SK-N-SH (cell line): ENCODE data around the gene CDH23. TPM values are rescaled to one million over a fixed set of nuclear protein-coding genes. Genes with fewer than 3 reads are reported as not detected.

ENCODE experiments used
- CTCF ChIA-PET: fragments of 300-600, 350-600 bp; formaldehyde crosslinking; extraction: SDS; loops from one replicate; lab custom pipeline; 2021; lab: Yijun Ruan, JAX
- POLR2A ChIA-PET: fragments of 350-600 bp; sonication (Branson Sonifier 250); formaldehyde crosslinking; extraction: SDS; loops from one replicate; lab custom pipeline; 2020; ENCODE audit warnings: antibody characterized with exemption, inconsistent platforms; lab: Yijun Ruan, JAX
- DNase-seq: peaks from one replicate; pipeline ENCODE4 v3.0.0; 2012
- H2AFZ ChIP-seq: fragments of 200-600 bp; sonication (generic); 2 replicates; pipeline ENCODE4 v1.8.1; 2016; ENCODE audit warnings: antibody characterized with exemption, mild to moderate bottlenecking, low read depth
- H3F3A ChIP-seq: fragments of 200-600 bp; sonication (generic); replicated peaks from 2 replicates; pipeline ENCODE3; 2016; ENCODE audit warnings: antibody characterized with exemption, mild to moderate bottlenecking; ENCODE audit not compliant: insufficient read depth
- H3K27ac ChIP-seq, 2 experiments: fragments of 200-500 bp in 1 of 2; fragments of 200-600 bp in 1 of 2; sonication (Bioruptor generic) in 1 of 2; sonication (generic), shearing (Covaris generic) in 1 of 2; 2 replicates each; pipeline versions ENCODE4 v1.5.1 to v1.6.1; 2014 to 2016; ENCODE audit warnings: low read depth in 2 of 2, inconsistent platforms in 1 of 2, low read length in 1 of 2, mild to moderate bottlenecking in 1 of 2, mixed read lengths in 1 of 2
- H3K27me3 ChIP-seq: fragments of 200-600 bp; sonication (generic), shearing (Covaris generic); 2 replicates; pipeline ENCODE4 v1.6.1; 2016; ENCODE audit warnings: mixed run types; ENCODE audit not compliant: insufficient read depth
- H3K36me3 ChIP-seq, 2 experiments: fragments of 200-500 bp in 1 of 2; fragments of 200-600 bp in 1 of 2; sonication (Bioruptor generic) in 1 of 2; sonication (generic) in 1 of 2; replicated peaks in 1 of 2; 2 replicates each; pipeline versions ENCODE3 to v1.5.1; 2014 to 2016; ENCODE audit warnings: low read length in 1 of 2, mild to moderate bottlenecking in 1 of 2; ENCODE audit not compliant: insufficient read depth in 2 of 2, control insufficient read depth in 1 of 2
- H3K4me1 ChIP-seq, 2 experiments: fragments of 200-500 bp in 1 of 2; fragments of 200-600 bp in 1 of 2; sonication (Bioruptor generic) in 1 of 2; sonication (generic), shearing (Covaris generic) in 1 of 2; 2 replicates each; pipeline versions ENCODE4 v1.5.1 to v1.6.1; 2014 to 2016; ENCODE audit warnings: low read depth in 1 of 2, low read length in 1 of 2, mixed run types in 1 of 2; ENCODE audit not compliant: insufficient read depth in 2 of 2, control insufficient read depth in 1 of 2
- H3K4me2 ChIP-seq: fragments of 200-600 bp; sonication (generic), shearing (Covaris generic); 2 replicates; pipeline ENCODE4 v1.6.1; 2017; ENCODE audit warnings: mixed run types
- H3K4me3 ChIP-seq, 2 experiments: fragments of 200-500 bp in 1 of 2; fragments of 200-600 bp in 1 of 2; sonication (Bioruptor generic) in 1 of 2; sonication (generic), shearing (Covaris generic) in 1 of 2; 2 replicates each; pipeline versions ENCODE4 v1.5.1 to v1.8.1; 2014 to 2016; ENCODE audit warnings: low read depth in 2 of 2, inconsistent platforms in 1 of 2, low read length in 1 of 2, mild to moderate bottlenecking in 1 of 2, mixed read lengths in 1 of 2, moderate library complexity in 1 of 2
- H3K79me2 ChIP-seq: fragments of 200-600 bp; sonication (generic); 2 replicates; pipeline ENCODE4 v1.8.1; 2017; ENCODE audit warnings: mild to moderate bottlenecking; ENCODE audit not compliant: insufficient read depth
- H3K9ac ChIP-seq: fragments of 200-600 bp; sonication (generic); 2 replicates; pipeline ENCODE4 v1.6.1; 2017; ENCODE audit warnings: mixed run types
- H3K9me2 ChIP-seq: fragments of 200-600 bp; sonication (generic); 2 replicates; pipeline ENCODE4 v1.6.1; 2017; ENCODE audit warnings: mixed run types
- H3K9me3 ChIP-seq: fragments of 200-600 bp; sonication (generic); 2 replicates; pipeline ENCODE4 v1.6.1; 2017; ENCODE audit warnings: mixed run types, mild to moderate bottlenecking, moderate library complexity
- H4K20me1 ChIP-seq: fragments of 200-600 bp; sonication (generic); 2 replicates; pipeline ENCODE4 v1.6.1; 2017; ENCODE audit warnings: mild to moderate bottlenecking, mixed run types; ENCODE audit not compliant: insufficient read depth
- EP300 ChIP-seq, 2 experiments: IDR thresholded peaks; 2 replicates each; pipeline versions ENCODE4 v1.4.0 to v1.6.1; 2012; ENCODE audit warnings: borderline replicate concordance in 1 of 2, low read depth in 1 of 2, low read length in 1 of 2
- FOXM1 ChIP-seq: IDR thresholded peaks from 2 replicates; pipeline ENCODE4 v1.4.0; 2012; ENCODE audit warnings: low read depth, mild to moderate bottlenecking
- MEF2A ChIP-seq: IDR thresholded peaks from 2 replicates; pipeline ENCODE4 v1.4.0; 2012; ENCODE audit warnings: low read depth, borderline replicate concordance
- NRF1 ChIP-seq: IDR thresholded peaks from 2 replicates; pipeline ENCODE4 v1.6.1; 2012; ENCODE audit warnings: low read depth, mild to moderate bottlenecking, low read length
- RAD21 ChIP-seq: IDR thresholded peaks from 2 replicates; pipeline ENCODE4 v1.6.1; 2012; ENCODE audit warnings: mild to moderate bottlenecking, low read length
- RCOR1 ChIP-seq: fragments of 150-350 bp; IDR thresholded peaks from 2 replicates; pipeline ENCODE4 v1.6.1; 2017; ENCODE audit warnings: antibody characterized with exemption, low read length
- RFX5 ChIP-seq: IDR thresholded peaks from 2 replicates; pipeline ENCODE4 v1.6.1; 2012; ENCODE audit warnings: mild to moderate bottlenecking, improper control_type of control experiment, low read length
- RXRA ChIP-seq: IDR thresholded peaks from 2 replicates; pipeline ENCODE4 v1.4.0; 2012; ENCODE audit warnings: low read depth, mild to moderate bottlenecking, borderline replicate concordance
- SMC3 ChIP-seq: IDR thresholded peaks from 2 replicates; pipeline ENCODE4 v1.6.1; 2012; ENCODE audit warnings: low read depth, low read length, improper control_type of control experiment
- TEAD4 ChIP-seq: IDR thresholded peaks from 2 replicates; pipeline ENCODE4 v1.4.0; 2012; ENCODE audit warnings: mild to moderate bottlenecking, borderline replicate concordance; ENCODE audit not compliant: insufficient read depth
- YY1 ChIP-seq: IDR thresholded peaks from 2 replicates; pipeline ENCODE4 v1.4.0; 2012; ENCODE audit warnings: low read depth, mild to moderate bottlenecking
- WGBS: methylation state at CpG from one replicate; pipeline ENCODE4 v1.1.6; 2017; ENCODE audit warnings: low lambda C conversion rate; 5-methylcytosine and 5-hydroxymethylcytosine counted together
- polyA plus RNA-seq, 3 experiments: library from polyadenylated mRNA; depleted of rRNA; stranded (reverse); fragments of >200 nt; gene quantifications; 2 replicates each; pipeline ENCODE4 v1.2.3, GENCODE V29; 2012
- TF ChIP-seq, protein P1 (sequence below): IDR thresholded peaks from 2 replicates; pipeline ENCODE4 v1.4.0; 2012; ENCODE audit warnings: low read depth, borderline replicate concordance
- TF ChIP-seq, protein P2 (sequence below): fragments of 200-600 bp; sonication (generic); IDR thresholded peaks from 2 replicates; pipeline ENCODE4 v1.6.1; 2017; ENCODE audit warnings: antibody characterized with exemption, mild to moderate bottlenecking, moderate library complexity
- TF ChIP-seq, protein P3 (sequence below): IDR thresholded peaks from 2 replicates; pipeline ENCODE4 v1.4.0; 2012; ENCODE audit warnings: low read depth
- TF ChIP-seq, protein P4 (sequence below): fragments of 150-350 bp; IDR thresholded peaks from 2 replicates; pipeline ENCODE4 v1.6.1; 2016; ENCODE audit warnings: mild to moderate bottlenecking, low read depth, low read length
- TF ChIP-seq, protein P5 (sequence below): IDR thresholded peaks from 2 replicates; pipeline ENCODE4; 2012
- TF ChIP-seq, protein P6 (sequence below): IDR thresholded peaks from 2 replicates; pipeline ENCODE4 v1.4.0; 2012; ENCODE audit warnings: low read depth, borderline replicate concordance

The CDH23 gene
- polyA plus RNA-seq, 1 of the 3 experiments (the other 2 are of a cell fraction): 0.03 TPM

DNA sequence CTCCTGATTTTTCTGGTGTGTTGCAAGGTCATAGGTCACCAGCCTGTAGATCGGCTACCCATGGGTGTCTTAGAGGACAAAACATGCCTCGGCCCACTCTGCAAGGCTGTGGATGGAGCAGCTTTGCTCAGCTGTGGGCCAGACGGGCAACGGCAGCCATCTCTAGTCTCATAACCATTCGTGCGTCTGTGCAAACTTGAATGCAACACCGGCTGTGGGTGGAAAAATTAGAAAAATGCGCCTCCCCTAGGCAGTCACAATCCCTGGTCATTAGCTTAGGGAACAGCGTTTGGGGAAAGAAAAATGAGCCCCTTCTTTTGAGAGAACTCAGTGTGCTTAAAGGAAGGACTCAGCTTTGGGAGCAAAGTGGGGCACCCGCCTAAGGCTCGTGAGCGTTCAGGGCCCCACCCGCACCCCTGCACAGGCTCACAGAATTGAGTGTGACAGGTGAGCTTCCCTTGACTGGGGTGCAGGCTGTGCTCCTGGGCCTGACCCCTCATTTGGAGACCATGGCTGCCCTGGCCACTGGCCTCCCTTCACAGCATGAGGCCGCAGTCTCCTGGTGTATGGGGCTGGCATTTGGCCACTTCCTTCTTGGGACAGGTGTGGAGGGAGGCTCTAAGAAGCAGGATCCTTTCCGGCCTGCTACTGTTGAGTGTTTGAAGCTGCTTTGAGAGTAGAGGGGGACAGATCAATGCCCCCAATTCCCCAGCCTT lies 174.9 kb downstream of the CDH23 start:
- H3K9ac ChIP-seq: no peak overlapping the region

More for the DNA sequence above, 174.9 kb downstream of the CDH23 start:
- WGBS: 65% methylated on average over 12 of the region's 15 CpGs
- Histone ChIP-seq H3K36me3 (no peaks in the 10 kb centered on the region), H3K27me3 (peaks cover 9% of the 10 kb centered on the region; the same call in 1 of the 2 replicates), H3K4me3 (no peak overlapping the region), H3K79me2 (no peaks in the 10 kb centered on the region), H3K4me2 (no peak overlapping the region), H3K4me1 (peaks cover 0 to 6% of the 10 kb centered on the region in 2 experiments; a peak in 1 of 4 replicates), H3F3A (no peaks in the 10 kb centered on the region), H2AFZ (no peak overlapping the region), H3K27ac (no peak overlapping the region), H3K9me2 (no peaks in the 10 kb centered on the region), H4K20me1 (peaks cover 3% of the 10 kb centered on the region; the same call in 1 of the 2 replicates), H3K9me3 (no peaks in the 10 kb centered on the region)
- CTCF ChIA-PET: interaction anchor here (0.6 to 11.4 kb wide), 19 partner anchors 11 to 295 kb away, joined by 3 to 223 read pairs (median 7); partner anchors contain the start of genes CDH23 and SLC29A3
- no peak for DNase-seq
- TF ChIP-seq EP300 (IDR thresholded peaks at IDR 0.05; ENCODE audit: borderline replicate concordance in 1 of 2, low read depth in 1 of 2, low read length in 1 of 2) (no peak), RFX5 (no peak), SMC3 (no peak), FOXM1 (no peak), RXRA (no peak), RCOR1 (no peak), TEAD4 (no peak), MEF2A (no peak), NRF1 (no peak), RAD21 (no peak), YY1 (no peak)
- TF ChIP-seq, protein P1, sequence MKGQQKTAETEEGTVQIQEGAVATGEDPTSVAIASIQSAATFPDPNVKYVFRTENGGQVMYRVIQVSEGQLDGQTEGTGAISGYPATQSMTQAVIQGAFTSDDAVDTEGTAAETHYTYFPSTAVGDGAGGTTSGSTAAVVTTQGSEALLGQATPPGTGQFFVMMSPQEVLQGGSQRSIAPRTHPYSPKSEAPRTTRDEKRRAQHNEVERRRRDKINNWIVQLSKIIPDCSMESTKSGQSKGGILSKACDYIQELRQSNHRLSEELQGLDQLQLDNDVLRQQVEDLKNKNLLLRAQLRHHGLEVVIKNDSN: no peak
- TF ChIP-seq, protein P2, sequence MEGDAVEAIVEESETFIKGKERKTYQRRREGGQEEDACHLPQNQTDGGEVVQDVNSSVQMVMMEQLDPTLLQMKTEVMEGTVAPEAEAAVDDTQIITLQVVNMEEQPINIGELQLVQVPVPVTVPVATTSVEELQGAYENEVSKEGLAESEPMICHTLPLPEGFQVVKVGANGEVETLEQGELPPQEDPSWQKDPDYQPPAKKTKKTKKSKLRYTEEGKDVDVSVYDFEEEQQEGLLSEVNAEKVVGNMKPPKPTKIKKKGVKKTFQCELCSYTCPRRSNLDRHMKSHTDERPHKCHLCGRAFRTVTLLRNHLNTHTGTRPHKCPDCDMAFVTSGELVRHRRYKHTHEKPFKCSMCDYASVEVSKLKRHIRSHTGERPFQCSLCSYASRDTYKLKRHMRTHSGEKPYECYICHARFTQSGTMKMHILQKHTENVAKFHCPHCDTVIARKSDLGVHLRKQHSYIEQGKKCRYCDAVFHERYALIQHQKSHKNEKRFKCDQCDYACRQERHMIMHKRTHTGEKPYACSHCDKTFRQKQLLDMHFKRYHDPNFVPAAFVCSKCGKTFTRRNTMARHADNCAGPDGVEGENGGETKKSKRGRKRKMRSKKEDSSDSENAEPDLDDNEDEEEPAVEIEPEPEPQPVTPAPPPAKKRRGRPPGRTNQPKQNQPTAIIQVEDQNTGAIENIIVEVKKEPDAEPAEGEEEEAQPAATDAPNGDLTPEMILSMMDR: no peak
- TF ChIP-seq, protein P3, sequence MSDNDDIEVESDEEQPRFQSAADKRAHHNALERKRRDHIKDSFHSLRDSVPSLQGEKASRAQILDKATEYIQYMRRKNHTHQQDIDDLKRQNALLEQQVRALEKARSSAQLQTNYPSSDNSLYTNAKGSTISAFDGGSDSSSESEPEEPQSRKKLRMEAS: no peak
- TF ChIP-seq, protein P4, sequence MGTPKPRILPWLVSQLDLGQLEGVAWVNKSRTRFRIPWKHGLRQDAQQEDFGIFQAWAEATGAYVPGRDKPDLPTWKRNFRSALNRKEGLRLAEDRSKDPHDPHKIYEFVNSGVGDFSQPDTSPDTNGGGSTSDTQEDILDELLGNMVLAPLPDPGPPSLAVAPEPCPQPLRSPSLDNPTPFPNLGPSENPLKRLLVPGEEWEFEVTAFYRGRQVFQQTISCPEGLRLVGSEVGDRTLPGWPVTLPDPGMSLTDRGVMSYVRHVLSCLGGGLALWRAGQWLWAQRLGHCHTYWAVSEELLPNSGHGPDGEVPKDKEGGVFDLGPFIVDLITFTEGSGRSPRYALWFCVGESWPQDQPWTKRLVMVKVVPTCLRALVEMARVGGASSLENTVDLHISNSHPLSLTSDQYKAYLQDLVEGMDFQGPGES: no peak
- TF ChIP-seq, protein P5, sequence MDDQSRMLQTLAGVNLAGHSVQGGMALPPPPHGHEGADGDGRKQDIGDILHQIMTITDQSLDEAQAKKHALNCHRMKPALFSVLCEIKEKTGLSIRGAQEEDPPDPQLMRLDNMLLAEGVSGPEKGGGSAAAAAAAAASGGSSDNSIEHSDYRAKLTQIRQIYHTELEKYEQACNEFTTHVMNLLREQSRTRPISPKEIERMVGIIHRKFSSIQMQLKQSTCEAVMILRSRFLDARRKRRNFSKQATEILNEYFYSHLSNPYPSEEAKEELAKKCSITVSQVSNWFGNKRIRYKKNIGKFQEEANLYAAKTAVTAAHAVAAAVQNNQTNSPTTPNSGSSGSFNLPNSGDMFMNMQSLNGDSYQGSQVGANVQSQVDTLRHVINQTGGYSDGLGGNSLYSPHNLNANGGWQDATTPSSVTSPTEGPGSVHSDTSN: no peak
- TF ChIP-seq, protein P6, sequence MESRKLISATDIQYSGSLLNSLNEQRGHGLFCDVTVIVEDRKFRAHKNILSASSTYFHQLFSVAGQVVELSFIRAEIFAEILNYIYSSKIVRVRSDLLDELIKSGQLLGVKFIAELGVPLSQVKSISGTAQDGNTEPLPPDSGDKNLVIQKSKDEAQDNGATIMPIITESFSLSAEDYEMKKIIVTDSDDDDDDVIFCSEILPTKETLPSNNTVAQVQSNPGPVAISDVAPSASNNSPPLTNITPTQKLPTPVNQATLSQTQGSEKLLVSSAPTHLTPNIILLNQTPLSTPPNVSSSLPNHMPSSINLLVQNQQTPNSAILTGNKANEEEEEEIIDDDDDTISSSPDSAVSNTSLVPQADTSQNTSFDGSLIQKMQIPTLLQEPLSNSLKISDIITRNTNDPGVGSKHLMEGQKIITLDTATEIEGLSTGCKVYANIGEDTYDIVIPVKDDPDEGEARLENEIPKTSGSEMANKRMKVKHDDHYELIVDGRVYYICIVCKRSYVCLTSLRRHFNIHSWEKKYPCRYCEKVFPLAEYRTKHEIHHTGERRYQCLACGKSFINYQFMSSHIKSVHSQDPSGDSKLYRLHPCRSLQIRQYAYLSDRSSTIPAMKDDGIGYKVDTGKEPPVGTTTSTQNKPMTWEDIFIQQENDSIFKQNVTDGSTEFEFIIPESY: no peak
- POLR2A ChIA-PET: no interaction called here
